ENCODE measurements around the gene SLC25A23.

Gene SLC25A23

DNA sequence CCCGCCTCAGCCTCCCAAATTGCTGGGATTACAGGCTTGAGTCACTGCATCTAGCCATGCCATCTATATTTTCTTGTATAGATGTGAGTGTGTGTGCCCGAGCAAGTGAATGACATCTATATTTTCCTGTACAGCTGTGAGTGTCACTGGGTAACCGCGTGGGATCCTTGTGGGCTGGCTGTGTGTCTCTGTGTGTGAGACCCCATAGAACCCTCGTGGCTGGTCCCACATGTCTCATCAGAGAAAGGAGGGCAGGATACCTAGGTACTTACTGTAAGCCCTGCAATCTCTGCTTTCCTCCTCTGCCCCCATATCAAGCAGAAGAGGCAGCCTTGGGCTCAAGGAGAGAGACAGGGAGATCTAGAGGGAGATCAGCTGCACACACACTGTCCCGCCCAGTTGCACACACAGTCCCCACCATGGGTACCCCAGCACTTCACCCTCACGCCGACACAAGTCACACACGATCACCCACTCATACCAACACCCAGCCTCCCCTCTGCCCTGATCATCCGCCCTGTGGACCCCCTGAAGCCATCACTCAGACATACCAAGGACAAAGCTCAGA is 21.3 kb upstream of the SLC25A23 start:
- no peak for DNase-seq

DNA sequence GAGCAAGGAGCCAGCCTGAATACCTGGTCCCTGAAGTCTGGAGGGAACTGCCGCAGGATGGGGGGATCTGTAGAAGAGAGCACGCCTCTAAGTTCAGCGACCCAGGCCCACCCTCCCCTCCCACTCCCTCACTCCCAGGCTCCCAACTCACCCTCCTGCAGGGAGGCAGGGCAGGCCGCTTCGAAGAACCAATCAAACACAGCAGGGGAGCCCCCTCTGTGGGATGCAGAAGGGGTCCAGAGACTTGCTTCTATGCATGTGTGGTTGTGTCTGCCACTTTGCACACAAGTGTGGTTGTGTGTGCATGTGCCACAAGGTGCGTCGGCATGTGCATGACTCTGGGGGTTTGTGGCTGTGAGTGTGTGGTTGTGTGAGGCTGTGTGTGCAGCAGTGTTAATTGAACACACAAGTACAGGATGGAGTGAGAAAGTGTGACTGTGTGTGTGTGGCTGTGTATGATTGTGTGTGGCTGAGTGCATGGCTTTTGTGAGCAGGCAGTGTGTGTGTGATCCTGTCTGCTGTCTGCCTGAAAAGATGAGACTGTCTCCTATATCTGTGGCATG is 20.3 kb upstream of the SLC25A23 start:
- DNase-seq: no peak

GRCh38 chr19:6478815-6479214 is 19.2 kb upstream of the SLC25A23 start:
- no peak for DNase-seq

DNA sequence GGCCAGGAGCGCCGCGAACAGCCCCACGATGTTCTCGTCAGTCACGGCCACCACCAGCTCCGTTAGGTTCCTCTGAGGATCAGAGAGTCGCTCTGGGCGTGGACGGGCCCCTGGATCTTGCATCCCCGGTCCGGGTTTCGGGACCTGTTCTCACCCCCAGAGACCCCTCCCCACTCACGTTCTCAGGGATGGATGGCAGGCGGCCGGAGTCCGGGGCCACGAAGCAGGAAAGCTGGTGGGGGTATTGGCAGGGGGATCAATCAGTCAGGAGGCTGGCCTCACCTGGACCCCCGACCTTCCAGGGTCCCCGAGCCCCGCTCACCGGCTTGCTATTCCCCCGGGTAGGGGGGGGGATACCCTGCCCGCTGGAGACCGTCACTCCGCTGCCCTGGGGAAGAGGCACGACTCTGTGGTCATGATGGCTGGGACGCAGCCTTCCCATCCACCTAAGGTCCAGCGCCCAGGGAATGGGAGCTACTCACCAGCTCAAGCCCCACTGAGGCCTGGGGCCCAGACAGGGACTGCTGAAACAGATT is 17.4 kb upstream of the SLC25A23 start:
- DNase-seq: no peak

DNA sequence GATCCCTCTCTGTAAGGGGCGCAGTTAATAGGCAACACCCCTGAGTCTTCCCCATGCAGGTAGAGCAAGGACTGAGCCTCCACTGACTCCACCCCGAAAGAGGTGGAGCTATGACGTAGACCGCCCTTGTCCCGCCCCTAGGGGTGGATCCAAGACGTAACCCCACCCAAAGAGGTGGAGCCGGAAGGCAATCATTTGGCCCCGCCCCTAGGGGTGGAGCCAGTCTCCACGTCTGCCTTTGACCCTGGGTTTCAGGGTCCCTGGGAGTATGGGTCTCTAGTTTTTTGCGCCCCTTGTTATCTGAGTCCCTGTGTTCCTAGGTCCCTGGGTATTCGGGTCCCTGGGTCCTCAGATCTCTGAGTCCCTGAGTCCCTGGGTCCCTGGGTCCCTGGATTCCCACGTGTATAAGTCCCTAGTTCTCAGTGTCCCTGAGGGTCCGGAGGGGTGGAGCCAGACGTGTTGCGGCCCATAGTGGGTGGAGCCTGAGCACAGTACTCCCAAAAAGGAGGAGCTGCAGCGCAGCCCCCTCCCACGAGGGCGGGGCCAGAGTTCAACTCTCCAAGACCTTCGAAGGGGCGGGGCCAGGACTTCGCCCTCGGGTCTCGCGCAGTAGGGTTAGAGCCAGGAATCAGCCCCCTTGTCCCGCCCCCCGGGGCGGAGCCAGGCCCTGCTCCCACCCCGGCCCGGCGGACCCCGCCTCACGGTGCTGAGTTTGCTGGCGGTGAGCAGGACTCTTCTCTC is 16.7 kb upstream of the SLC25A23 start:
- no peak for DNase-seq

DNA sequence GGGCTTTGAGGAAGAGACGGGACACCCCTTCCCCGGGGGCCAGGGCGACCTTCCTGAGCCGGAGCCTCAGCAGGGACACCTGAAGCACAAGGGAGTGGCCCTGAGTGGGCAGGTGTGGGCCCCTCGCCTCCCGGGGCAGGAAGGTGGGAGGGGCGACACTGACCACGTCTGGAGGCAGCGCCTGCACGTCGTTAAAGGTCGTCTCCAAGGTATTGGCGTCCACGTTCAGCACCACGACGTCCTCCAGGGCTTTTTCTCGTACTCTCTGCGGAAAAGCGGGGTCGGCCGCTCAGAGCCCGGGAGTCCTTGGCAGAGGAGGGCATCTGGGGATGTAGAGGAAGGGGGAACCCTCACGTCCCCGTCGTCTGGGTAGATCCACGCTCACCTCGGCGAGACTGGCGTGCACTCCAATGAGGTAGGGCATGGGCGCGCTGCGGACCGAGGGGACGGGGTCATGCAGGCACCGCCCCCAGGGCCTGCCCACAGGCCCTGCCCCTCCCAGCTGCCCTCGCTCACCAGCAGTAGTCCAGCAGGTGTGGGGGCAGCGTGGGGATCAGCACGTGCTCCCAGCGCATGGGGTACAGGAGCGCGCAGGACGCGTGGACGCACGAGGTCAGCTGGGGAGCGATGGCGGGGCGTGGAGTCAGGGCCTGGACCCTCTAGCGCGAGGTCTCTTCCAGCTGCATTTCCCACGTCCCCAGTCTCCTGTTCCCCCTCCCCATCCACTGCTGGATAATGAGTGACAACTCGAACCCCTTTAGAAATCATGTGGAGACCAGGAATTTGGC is 15.9 kb upstream of the SLC25A23 start:
- no peak for DNase-seq

GRCh38 chr19:6473647-6474046 is 14.1 kb upstream of the SLC25A23 start:
- no peak for DNase-seq

DNA sequence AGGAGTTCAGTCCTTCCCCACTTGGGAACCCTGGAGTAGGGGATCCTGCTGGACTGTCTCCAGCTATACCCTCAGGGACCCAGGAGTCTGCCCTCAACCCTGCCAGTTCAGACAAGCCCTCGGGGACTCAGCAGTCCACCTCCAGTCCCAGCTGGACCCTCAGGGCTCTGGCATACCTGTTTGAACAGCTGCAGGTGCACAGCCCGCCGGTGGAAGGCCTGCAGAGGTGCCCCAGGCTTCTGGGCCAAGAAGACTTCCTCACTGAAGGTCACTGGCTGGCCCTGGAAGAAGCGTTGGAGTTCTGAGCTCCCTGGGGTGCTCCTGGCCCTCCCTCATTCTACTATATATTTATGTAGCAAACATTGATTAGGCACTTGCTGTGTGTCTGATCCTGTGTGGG is 13.1 kb upstream of the SLC25A23 start:
- DNase-seq: no peak

DNA sequence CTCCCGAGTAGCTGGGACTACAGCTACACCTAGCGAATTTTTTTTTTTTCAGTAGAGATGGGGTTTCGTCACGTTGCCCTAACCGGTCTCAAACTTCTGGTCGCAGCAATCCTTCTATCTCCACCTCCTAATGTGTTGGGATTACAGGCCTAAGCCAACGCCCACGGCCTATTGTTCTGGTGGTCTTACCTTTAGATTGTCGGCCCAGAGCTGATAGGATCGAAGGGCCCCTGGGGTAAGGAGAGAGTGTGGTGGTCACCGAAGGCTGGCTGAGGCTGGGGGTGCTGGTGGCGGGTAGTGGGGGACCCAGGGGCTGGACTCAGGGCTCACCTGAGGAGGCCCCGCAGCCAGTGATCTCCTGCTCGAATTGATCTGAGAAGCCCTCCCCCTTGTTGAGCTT is 11.5 kb upstream of the SLC25A23 start:
- DNase-seq: no peak

GRCh38 chr19:6470173-6470572 is 10.6 kb upstream of the SLC25A23 start:
- DNase-seq: no peak

- no peak for DNase-seq
These were observed 7.8 kb upstream of the SLC25A23 start for GRCh38 chr19:6467384-6467783.

- no peak for DNase-seq
These were observed 7.1 kb upstream of the SLC25A23 start for GRCh38 chr19:6466526-6467248.

DNA sequence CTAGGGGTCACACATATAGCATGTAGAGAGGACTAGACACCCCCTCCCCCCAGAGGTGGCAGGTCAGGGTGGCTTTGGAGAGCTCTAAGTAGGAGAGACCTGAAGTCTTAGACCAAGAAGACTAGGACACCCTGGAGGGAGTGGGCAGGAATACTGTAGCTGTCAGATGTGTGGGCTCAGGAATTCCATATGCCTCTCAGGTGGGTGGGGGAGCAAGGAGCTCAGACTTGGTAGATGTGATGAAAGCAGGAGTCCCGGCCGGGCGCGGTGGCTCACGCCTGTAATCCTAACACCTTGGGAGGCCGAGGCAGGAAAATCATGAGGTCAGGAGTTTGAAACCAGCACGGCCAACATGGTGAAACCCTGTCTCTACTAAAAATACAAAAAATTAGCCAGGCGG is 6.1 kb upstream of the SLC25A23 start:
- DNase-seq: no peak

DNA sequence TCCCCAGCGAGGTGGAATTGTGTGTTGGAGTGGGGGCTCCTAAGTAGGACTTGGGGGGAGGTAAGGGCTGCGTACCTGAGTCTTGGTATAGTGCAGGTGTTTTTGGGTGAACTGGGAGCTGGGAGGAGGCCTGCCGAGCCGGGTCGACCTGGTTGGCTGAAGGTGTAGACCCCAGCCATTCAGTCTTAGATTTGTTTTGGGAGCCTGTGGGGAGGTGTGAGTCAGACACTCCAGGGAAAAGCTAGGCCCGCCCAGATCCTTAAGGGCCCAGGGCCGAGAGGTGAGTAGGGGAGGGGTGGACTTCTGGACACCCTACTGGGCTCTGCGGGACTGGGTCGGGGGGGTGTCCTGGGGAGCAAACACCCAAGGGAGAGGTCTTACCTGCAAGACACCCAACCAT is 5.4 kb upstream of the SLC25A23 start:
- no peak for DNase-seq

GRCh38 chr19:6464070-6464873 is 4.7 kb upstream of the SLC25A23 start, which contains the start of gene CRB3:
Gene CRB3, plus strand, starts transcription at chr19:6464271. Its CDS starts 431 bp downstream, at chr19:6464702.
- no peak for DNase-seq

DNA sequence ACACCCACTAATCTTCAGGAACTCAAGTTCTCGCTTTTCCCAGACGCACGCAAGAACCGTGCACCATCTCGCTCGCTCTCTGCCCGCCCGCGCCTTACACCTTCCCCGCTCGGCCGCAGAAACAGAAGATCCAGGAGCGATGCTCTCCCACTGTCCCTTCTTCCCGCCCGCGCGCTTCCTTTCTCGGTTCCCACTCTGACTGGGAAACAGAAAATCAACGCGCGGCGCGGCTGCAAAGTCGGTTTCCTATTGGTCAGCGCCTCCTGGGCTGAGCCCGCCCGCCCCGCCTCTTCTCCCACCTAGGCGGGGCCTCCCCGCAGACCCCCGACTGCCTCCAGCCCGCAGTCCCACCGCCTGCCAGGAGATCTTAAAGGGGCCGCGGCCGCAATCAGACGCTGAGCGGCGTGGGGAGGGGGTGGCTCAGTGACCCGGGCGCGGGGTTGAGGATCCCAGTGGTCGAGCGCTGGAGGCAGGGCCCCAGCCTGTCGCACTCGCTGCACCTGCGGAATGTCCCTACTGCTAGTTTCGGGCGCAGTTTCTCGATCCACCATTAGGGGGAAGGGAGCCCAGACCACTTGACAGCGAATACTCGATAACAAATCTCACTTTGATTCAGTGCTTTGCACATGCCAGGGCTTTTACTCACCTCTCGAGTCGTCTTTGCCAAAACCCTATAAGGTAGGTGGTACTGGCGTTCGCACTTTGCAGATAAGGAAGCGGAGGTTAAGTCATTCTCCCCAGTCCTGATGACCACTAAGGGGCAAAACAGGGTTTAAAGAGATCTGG is 700 bp upstream of the SLC25A23 start:
- peak; percentile 96 for DNase-seq

DNA sequence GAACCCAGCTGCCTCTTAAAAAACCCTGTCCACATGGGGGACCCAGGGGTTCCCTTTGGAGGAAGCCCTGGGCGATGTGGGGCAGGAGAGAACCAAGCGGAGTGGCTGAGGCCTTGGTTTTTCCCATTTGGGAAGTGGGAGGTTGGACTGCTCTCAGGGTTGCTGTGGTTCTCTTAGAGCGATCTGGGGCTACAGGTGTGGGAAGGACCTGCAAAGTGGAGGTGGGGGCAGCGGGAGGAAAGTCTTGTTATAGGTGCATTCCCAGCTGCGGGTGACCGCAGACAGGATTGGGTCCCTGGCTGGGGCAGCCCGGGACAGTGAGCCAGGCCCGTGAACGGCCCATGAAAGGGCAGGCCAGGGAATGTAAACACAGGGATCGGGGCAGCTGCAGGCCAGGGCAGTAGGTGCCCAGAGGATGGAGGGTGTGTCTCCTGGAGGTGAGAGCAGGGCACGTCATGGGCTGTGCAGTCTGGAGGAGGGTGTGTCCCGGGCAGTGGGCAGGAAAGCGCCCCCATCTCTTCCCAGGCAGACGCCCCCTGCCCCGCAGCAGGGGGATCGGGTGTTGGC is 814 bp downstream of the SLC25A23 start:
- DNase-seq: no peak

DNA sequence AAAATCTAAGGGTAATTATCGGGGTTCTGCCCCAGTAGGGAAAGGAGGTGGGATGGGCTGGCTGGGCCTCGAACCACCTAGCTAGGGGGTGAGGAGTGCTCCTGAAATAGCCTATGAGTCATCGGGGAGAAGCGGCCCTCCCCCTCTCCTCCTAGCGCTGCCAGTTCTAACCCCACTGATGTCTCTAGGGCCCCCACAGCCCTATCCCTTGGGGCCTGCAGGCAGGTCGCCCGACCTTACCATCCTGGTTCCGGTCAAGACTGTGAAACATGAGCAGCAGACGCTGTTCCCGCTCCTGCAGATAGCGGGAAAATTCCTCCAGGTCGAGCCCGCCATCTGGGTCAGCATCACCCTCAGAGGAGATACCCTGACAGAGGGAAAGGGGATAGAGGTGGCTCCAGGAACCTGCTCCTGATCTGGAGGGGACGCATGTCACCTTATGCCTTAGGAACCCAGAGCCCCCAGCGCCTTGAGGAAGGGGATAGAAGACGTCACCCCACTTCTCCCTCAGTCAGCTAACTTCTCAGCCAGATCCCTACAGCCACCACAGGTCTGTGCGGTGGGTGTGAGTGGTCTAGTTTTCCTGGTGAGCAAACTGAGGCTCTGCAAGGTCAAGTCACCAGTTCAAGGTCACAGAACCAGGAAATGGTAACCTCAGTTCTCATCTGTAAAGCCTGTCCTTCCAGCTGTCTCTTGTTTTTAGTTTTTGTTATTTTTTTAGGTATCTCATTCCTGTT is 1.5 kb downstream of the SLC25A23 start:
- DNase-seq: no peak

GRCh38 chr19:6455924-6456323 is 3.7 kb downstream of the SLC25A23 start:
- no peak for DNase-seq
